Measurements from ENCODE around the gene SLC7A1.

Gene SLC7A1

GRCh38 chr13:29530901-29531300 lies 64.6 kb downstream of the SLC7A1 start:
- DNase-seq (ENCODE audit: low read depth in 2 of 2): no peak

DNA sequence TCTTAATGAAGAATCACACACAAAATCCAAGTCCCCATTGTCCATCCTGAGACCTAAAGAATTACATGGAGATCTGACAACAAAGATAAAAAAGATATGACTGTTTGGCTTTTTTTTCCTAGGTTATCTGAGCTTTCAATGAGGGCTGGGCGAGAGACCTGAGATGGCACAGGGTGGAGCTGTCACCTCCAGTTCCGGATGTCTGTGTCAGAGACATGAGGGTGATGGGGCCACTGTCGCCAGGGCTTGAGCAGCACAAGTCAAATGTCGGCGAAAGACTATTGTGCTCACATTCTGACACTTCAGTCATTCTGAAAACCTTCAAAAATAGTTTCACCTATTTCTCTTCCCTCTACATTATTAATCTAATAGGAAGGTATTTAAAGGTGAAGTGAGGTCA lies 65.7 kb downstream of the SLC7A1 start:
- no peak for DNase-seq (ENCODE audit: low read depth in 2 of 2)

DNA sequence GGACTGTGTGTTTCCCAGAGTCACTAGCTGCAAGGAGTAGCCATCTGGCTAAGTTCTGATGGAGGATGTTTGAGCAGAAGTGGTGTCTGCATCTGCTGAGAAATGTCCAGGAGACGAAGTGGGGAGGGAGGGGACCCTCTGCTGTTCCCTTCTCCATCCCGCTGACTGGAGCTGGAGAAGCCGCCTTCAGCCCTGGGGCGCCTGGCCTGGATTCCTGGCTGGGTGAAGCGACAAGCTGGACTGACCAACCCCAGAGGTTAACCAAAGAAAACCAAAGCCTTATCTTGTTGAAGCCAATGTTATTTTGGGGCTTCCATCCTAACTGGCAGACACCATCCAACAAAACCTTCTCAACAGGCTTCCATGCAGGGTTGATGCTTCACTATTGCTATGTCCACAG lies 67.6 kb downstream of the SLC7A1 start:
- no peak for DNase-seq (ENCODE audit: low read depth in 2 of 2)

DNA sequence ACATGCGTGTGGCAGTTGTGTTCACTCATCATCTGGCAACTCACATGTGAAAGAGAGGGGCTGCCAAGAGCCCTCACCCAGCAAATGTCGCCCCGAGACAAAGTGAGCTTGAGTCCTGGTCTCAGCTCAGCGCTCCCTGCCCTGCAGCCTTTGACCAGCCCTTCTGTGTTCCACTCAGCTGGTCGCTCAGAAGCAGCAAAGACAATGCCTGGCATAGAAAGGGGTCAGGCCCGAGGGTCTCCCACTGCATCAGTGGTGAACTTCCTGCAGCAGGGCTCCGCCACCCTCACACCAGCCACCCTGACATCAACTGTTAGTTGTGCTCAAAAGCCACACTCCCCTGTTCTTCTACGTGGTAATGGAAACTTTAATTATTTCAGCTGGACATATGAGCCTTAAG lies 68.0 kb downstream of the SLC7A1 start:
- no peak for DNase-seq (ENCODE audit: low read depth in 2 of 2)

DNA sequence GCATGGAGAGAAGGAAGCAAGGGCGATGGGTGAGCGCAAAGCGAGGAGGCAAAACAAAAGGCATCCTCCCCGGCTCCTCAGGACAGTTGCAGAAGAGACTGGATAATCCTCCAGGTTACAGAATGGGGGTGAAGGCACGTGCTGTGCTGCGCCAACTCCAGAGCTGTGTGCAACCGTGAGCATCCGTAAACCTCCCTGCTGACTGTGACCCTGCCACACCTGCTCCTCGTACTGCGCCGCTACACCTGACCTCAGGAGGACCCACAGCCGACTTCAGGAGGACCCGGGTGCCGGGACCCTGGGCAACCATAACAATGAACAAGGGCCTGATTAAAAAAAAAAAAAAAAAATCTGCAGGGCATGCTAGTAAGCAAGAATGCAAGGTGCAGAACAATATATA lies 68.7 kb downstream of the SLC7A1 start:
- no peak for DNase-seq (ENCODE audit: low read depth in 2 of 2)

GRCh38 chr13:29525757-29526156 lies 69.7 kb downstream of the SLC7A1 start:
- DNase-seq (ENCODE audit: low read depth in 2 of 2): no peak

GRCh38 chr13:29524641-29525040 lies 70.8 kb downstream of the SLC7A1 start:
- no peak for DNase-seq (ENCODE audit: low read depth in 2 of 2)

GRCh38 chr13:29524176-29524575 lies 71.3 kb downstream of the SLC7A1 start:
- no peak for DNase-seq (ENCODE audit: low read depth in 2 of 2)

DNA sequence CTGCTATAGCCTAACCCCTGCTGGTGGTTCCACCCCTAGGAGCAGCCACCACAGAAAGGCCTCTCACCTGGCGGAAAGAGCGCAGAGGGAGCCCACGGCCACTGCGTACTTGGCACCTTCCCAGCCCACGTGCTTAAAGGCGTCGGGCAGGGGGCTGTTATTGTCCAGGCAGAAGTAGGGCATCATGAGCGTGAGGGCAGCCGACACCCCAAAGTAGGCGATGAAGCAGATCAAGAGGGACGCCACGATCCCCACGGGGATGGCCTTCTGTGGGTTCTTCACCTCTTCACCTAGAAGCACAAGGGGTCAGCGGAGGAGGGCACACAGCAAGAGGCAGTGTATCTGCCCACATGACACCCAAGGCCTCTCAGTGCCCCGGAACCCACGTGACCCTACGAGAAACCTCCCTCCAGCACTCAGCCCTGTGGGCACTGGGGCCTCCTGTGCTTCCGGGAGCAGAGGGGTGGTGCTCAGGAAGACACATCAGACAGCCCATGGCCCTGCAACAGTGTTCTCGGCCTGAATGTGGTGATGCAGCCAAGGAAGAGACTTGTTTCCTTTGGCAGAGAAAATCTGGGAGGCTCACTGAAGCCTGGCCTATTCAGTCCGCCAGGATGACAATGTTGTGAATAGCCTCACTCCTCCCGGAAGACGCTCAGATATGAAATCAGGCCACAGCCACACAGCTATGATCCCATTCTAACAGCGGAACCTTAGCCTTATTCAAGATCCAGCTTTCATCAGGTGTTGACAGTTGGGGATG lies 72.1 kb downstream of the SLC7A1 start:
- DNase-seq (ENCODE audit: low read depth in 2 of 2): no peak

GRCh38 chr13:29522044-29522685 lies 73.3 kb downstream of the SLC7A1 start:
- DNase-seq (ENCODE audit: low read depth in 2 of 2): no peak

- no peak for DNase-seq (ENCODE audit: low read depth in 2 of 2)
Measured at GRCh38 chr13:29521336-29521735, 74.2 kb downstream of the SLC7A1 start.

- no peak for DNase-seq (ENCODE audit: low read depth in 2 of 2)
Measured at GRCh38 chr13:29520671-29521070, 74.8 kb downstream of the SLC7A1 start.

- DNase-seq (ENCODE audit: low read depth in 2 of 2): no peak
Measured at GRCh38 chr13:29519921-29520320, 75.6 kb downstream of the SLC7A1 start.

- no peak for DNase-seq (ENCODE audit: low read depth in 2 of 2)
Measured at GRCh38 chr13:29516880-29517279, 78.6 kb downstream of the SLC7A1 start.

DNA sequence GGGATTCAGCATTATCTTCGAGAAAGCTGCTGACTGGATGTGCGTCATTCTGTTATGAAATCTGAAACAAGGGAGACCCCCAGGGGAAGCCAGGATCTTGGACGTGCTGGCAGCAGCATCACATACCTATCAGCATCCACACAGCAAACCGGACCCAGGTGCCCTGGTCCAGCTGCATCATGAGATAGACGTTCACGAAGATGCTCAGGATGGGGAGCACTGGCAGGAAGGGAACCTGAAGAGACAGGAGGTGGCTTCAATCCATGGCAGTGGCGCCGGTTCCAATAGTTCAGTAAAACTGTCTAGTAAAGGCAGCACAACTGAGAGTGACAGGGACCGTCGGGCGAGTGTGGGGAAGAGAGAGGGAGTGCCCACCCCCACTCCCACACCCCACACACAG lies 79.5 kb downstream of the SLC7A1 start:
- DNase-seq (ENCODE audit: low read depth in 2 of 2): no peak

DNA sequence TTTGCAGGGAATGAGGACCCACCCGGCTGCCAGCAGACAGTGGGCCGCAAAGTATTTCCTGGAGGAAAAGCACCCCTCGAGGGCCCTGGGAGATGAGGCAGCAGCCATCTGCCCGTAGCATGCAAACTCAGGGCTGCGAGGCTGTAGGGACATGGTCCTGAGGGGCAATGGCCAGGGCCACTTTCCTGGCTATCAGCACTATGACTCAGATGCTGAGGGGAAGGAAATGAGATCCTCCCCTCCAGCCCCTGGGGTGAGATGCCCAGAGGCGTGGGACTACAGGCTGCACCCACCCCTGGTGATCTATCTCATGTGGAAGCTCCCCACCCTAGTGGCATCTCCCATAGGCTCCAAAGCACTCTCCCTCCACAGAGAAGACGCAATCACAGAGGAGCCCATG lies 80.1 kb downstream of the SLC7A1 start:
- DNase-seq (ENCODE audit: low read depth in 2 of 2): no peak

- no peak for DNase-seq (ENCODE audit: low read depth in 2 of 2)
Measured at GRCh38 chr13:29514720-29515310, 80.7 kb downstream of the SLC7A1 start.

DNA sequence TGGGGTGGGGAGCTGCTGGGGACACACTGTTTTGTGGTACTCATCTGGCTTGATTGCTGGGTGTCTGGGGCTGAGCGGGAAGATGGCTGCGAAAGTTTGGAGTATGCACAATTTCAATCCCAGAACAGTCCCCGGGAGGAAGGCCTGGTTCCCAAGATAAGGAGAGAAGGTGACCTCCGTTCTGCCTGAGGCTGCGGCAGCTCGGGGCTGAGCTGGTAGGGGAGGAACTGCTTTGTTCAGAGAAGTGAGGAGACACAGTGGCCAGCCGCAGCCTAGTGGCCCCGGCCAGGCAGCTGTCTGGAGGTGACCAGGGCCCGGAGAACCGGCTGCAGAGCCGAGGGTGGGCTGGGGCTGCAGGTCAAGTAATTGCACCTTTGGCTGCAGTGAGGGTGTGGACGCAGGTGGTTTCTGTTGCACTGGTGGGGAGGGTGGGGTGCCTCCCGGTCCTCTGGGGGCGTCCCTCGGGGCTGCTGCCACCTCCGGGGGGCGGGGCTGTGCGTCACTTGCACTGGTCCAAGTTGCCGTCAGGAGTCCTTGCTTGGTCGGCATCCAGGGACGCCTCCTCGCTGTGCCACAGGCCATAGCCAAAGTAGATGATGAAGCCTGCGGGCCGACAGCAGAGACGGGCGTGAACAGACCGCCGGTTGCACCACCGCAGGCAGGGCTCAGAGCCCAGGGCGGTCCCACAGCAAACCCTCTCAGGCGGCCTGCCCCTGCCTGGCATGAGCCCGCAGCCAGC lies 81.3 kb downstream of the SLC7A1 start:
- no peak for DNase-seq (ENCODE audit: low read depth in 2 of 2)

DNA sequence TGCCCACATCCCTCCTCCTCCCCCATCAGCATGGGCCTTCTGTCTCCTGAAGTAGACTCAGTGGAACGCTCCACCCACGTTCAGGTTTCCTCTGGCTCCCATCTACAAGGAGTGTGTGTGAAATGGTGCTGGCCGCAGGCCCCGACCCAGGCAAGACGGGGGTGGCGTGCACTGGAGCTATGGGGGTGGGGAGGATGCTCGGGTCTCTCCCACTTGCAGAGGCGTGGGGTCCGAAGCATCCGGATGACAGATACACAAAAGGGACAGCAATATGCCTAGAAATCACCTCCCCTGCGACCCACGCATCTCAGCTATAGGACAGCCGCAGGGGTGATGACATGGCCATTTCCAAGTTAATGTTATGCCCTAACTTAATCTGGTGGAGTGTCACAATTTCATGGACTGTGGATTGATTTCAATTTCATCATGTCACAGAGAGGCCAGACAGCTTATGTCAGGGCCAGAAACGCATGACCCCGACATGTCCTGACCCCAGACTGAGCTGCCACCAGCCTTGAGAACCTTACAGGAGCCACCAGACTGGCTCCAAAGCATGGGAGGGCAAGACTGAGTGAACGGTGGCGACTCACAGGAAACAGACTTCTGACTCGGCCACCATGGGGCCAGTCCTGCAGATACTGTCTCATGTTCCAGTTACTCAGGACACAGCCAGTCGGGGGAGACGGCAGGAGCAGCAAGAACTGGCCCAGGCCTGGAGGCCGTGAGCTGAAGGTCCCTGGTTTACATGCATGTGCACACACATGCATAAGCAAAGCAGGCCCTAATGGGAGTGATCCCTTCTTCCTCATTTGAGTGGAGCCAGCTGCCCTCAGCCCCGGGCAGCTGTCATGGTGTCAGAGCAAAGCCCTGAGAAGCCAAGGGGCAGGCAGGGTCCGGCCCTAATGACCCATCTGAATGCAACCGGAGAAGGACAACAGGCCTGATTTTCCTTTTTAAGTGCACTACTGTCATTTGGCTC lies 82.2 kb downstream of the SLC7A1 start:
- no peak for DNase-seq (ENCODE audit: low read depth in 2 of 2)

GRCh38 chr13:29511980-29512379 lies 83.5 kb downstream of the SLC7A1 start:
- DNase-seq (ENCODE audit: low read depth in 2 of 2): no peak

GRCh38 chr13:29511106-29511796 lies 84.2 kb downstream of the SLC7A1 start:
- no peak for DNase-seq (ENCODE audit: low read depth in 2 of 2)
